NCI-H510A (cell line): ENCODE measurements around the gene FAM168A.
"Not testable (repeated sequence)": the region's sequence is repeated elsewhere in the genome, so short reads cannot be mapped to it uniquely, and the experiment has no call there.

Experiments used
- DNase-seq: peaks from one replicate; lab custom pipeline; 2025; lab: John Stamatoyannopoulos, UW

Gene FAM168A

GRCh38 chr11:73518195-73518594 lies 79.7 kb downstream of the FAM168A start:
- no peak for DNase-seq

- DNase-seq = no peak
These were observed 81.8 kb downstream of the FAM168A start for GRCh38 chr11:73516080-73516479.

GRCh38 chr11:73513707-73514106 lies 84.2 kb downstream of the FAM168A start:
- DNase-seq = no peak

DNA sequence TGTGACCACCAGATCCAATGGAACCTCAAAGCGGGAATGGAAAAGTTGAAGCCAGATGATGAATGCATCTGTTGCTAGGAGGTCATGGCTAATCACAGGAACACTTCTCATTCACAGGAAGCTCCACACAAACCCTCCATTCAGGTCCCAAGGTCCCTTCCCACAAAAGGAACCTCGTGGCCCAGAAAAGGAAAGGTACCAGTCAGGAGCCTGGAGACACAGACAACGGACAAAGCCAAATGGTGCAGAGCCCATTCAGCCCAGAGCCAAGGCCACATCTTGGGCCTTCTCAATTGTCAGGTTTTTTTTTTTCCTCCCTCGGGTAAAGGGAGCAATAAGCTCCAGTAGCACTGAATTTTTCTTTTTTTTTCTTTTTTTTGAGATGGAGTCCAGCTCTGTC lies 87.0 kb downstream of the FAM168A start:
- DNase-seq = no peak

- DNase-seq = no peak
These were observed 87.8 kb downstream of the FAM168A start for GRCh38 chr11:73510106-73510505.

GRCh38 chr11:73509188-73509587 lies 88.7 kb downstream of the FAM168A start:
- DNase-seq = no peak

DNA sequence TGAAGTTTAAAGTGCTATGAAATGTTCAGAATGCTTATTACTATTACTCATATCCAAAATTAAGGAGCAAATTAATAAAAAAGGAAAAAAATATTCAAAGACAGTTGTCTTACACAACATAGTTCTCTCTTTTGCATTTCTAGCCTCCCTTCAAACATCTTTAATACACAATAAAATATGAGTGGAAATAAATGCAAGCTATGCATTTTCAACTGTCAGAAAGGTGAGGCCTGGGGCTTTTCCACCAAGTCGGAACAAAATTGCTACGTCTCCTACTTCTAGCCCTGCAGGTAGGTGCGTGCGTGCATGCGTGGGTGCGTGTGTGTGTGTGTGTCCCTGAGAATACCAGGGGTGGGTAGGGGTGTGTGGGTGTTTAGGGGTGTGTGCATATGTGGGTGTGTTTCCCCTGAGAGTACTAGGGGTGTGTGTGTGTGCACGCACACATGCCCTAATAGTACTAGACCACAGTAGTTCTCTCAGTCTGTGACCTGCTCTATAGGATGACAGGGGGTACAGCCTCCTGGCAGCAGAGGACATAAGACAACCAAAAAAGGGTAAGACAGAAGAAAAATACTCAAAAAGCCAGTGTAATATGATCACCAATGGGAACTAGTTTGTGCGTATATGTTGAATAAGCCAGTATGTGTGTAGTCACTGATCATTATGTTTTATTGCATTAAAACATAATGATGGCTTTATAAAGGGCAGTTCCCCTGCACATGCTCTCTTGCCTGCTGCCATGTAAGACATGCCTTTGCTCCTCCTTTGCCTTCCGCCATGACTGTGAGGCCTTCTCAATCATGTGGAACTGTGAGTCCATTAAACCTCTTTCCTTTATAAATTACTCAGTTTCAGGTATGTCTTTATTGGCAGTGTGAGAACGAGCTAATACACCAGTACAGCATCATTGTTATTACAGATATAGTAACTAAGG lies 89.4 kb downstream of the FAM168A start:
- DNase-seq = no peak

- DNase-seq = no peak
These were observed 90.8 kb downstream of the FAM168A start for GRCh38 chr11:73507086-73507485.

- DNase-seq = no peak
These were observed 91.9 kb downstream of the FAM168A start for GRCh38 chr11:73506038-73506437.

DNA sequence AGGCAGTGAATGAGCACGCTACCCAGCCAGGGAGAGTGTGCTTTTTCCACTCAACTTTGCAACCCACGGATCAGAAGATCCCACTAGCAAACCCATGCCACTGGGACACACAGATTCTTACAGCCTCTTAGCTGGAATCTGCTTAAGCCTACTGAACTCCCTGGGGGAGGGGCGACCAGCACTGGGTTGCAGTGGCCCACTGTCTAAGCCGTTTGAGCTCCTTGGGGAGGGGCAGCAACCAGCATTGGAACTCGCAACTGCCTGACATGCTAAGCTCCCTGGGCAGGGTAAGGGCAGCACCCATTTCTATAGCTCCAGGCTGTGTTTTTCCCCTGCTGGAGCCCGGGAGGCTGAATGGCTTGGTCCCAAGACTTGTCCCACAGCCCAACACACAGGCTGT lies 99.6 kb downstream of the FAM168A start:
- no peak for DNase-seq

DNA sequence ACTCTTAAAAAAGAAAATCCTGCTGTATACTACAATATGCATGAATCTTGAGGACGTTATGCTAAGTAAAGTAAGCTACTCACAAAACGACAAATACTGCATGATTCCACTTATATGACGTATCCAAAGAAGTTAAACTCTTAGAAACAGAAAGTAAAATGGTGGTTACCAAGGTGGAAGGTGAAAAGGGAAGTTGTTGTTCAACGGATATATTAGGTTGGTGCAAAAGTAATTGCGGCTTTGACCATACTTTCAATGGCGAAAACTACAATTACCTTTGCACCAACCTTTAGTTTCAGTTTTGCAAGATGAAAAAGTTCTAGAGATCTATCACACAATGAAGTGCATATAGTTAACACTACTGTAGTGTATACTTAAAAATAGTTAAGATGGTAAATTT lies 101.8 kb downstream of the FAM168A start:
- DNase-seq = no peak

DNA sequence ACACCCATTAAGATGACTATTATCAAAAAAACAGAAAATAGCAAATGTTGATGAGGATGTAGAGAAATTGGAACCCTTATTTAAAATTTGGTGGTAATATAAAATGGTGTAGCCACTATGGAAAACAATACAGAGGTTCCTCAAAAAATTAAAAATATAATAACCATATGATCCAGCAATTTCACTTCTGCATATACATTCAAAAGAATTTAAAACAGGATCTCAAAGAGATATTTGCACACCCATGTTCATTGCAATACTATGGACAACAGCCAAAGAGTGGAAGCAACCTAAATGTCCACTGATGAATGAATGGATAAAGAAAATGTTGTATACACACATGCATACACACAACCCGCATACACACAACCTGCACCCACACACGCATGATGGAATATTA lies 102.2 kb downstream of the FAM168A start:
- no peak for DNase-seq

DNA sequence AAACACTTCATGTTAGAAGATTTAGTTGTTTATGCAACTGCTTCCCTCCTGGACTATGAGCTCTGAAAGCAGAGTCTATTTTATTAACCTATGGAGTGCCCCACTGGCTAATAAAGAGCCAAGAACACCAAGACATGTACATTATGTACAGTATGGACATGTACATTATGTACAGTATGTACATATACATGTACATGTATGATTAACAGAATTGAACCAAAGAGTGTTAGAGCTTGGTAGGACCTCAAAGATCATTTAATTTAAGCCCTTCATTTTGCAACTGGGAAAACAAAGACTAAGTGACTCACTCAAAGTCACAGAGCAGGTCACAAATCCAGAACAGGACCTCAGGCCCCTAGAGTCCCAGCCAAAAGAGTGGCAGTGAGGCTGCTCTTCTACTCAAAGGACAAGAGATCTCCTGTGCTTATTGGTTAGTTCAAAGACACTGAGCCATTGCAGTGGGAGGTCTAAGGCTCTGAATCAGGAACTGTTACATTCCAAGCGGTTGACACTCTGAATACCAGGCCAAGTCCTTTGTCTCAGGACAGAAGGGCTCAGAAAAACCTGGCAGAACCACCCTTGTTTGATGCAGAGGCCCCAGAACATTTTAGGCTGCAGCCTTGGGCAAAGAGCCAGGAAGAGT lies 103.8 kb downstream of the FAM168A start:
- DNase-seq = no peak

DNA sequence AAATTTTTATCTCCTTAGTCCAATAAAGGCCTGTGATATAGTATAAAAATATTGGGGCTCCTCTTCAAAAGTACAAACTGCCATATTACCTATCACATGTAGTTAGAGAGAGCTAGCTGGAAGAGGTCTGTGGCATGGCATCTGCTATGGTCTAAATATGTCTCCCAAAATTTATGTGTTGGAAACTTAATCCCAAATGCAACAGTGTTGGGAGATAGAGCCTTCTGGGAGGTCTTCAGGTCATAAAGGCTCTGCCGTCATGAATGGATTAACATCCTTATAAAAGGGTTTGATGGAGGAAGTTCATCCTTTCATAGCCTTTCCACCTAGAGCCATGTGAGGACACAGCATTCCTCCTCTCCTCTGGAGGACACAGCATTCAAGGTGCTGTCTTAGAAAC lies 116.3 kb downstream of the FAM168A start:
- no peak for DNase-seq

DNA sequence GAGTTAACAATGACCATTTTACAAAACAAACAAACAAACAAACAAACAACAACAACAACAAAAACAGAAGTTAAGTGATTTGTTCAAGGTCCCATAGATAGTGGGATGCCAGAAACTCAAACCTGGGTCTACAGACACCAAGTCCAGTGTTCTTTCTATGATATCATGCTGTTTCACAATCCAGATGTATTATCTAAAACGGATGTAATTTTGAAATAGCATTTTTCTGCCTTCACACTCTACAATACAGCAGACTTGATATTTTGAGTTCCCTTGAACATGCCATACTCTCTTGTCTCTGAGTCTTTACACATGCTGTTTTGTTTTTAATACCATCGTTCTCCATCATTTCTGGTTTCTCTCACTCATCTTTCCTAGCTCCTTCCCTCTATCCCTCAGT lies 117.2 kb downstream of the FAM168A start:
- no peak for DNase-seq

DNA sequence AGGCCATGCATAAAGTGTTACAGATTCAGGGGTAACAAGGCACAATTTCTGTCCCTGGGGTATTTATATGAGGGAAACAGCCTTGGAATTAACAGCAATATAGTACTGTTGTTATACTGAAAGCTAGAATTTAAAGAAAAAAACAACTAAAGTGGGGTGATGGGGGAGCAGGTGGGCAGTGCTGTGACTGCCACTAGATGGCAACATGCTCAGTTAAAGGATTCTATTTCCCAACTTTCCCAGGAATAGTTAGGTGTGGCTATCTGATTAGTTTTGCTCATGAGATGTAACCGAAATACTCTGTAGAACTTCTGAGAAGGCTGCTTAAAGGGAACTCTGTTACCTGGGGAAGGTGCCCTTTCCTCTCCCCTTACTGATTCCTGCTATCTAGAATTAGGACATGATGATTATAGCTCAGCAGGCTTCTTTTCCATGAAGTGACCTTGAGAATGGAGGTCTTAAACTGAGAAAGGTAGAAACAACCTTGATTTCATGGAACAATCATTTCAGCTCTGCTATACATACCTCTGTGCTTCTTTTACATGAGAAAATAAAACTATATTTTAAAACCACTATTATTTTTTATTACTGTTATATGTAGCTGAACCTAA lies 119.1 kb downstream of the FAM168A start:
- DNase-seq = no peak

GRCh38 chr11:73477518-73477917 lies 120.4 kb downstream of the FAM168A start:
- DNase-seq = no peak

DNA sequence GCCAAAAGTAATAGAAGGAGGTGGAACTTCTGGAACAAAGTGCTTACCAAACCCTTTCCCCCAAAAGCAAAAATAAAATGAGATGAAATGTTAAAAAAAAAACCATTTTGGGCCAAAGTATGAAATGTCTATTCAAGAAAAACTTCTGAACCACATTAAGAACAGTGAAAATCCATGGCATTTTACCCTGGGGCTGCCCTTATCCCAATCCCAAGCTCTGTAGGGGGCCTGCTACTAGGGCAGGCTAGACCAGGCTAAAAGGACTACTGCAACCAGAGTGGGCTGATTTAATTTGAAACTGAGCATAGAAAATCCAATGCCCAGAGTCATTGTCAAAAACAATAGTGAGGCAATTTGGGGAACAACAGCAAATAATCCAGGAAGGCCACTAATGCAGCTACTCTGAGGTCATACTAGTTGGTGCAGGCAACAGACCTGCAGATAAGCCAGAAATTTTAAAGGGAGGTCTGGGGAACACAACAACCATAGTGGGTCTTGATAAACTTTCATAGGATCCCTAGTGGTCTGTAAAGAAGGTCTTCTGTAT lies 122.3 kb downstream of the FAM168A start:
- DNase-seq = no peak

GRCh38 chr11:73473252-73473651 lies 124.7 kb downstream of the FAM168A start:
- DNase-seq = no peak

DNA sequence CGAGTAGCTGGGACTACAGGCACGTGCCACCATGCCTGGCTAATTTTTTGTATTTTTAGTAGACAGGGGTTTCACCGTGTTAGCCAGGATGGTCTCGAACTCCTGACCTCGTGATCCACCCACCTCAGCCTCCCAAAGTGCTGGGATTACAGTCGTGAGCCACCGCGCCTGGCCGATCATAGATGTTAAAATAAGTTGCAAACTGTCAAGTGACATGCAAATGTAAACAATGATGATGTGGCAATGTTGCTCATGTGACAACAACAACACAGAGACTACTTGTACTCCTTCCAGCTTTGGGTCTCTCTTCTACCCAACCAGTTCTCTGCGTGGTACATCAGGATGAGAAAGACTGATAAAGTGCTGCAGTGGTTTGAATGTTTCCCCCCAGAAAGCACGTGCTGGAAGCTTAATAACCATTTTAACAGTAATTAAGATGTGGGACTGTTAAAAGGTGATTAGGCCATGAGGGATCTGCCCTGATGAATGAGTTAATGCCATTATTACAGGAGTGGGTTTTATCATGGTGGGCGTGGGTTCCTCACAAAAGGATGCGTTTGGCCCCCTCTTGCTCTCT lies 127.8 kb downstream of the FAM168A start:
- not testable (repeated sequence) for DNase-seq

- DNase-seq = no peak
These were observed 128.5 kb downstream of the FAM168A start for GRCh38 chr11:73469401-73469800.

GRCh38 chr11:73468590-73469161 lies 129.2 kb downstream of the FAM168A start:
- DNase-seq = no peak
